GM18873 (cell line): ENCODE results near the gene CRYBG1.
A peak's percentile ranks its signal among the peaks of the same experiment; 100 is the strongest.
"Not testable (repeated sequence)": the region's sequence is repeated elsewhere in the genome, so short reads cannot be mapped to it uniquely, and the experiment has no call there.

ENCODE experiments used
- ATAC-seq: cut with Tn5 transposase; IDR thresholded peaks from one replicate; pipeline ENCODE4 v1.9.1; 2021; ENCODE audit warnings: mild to moderate bottlenecking, moderate library complexity, moderate number of reproducible peaks; ENCODE audit not compliant: unreplicated experiment, low FRiP score

CRYBG1 gene

GRCh38 chr6:106572436-106572835 lies 211.9 kb downstream of the CRYBG1 start:
- no peak for ATAC-seq

- ATAC-seq, result no peak
These were observed 212.5 kb downstream of the CRYBG1 start for GRCh38 chr6:106572875-106573585.

- no peak for ATAC-seq
These were observed 214.4 kb downstream of the CRYBG1 start for GRCh38 chr6:106574741-106575458.

GRCh38 chr6:106579281-106579680 lies 218.8 kb downstream of the CRYBG1 start:
- no peak for ATAC-seq

GRCh38 chr6:106581468-106581867 lies 221.0 kb downstream of the CRYBG1 start:
- no peak for ATAC-seq

GRCh38 chr6:106586815-106587415 lies 226.4 kb downstream of the CRYBG1 start:
- ATAC-seq, result no peak

- ATAC-seq, result not testable (repeated sequence)
These were observed 228.4 kb downstream of the CRYBG1 start for GRCh38 chr6:106588937-106589336.

- no peak for ATAC-seq
These were observed 230.8 kb downstream of the CRYBG1 start for GRCh38 chr6:106591111-106591825.

- no peak for ATAC-seq
These were observed 238.9 kb downstream of the CRYBG1 start for GRCh38 chr6:106599440-106599839.

GRCh38 chr6:106600329-106600728 lies 239.8 kb downstream of the CRYBG1 start:
- ATAC-seq, result no peak

- peak; percentile 53 for ATAC-seq
These were observed 247.7 kb downstream of the CRYBG1 start for GRCh38 chr6:106608080-106608668.

GRCh38 chr6:106609699-106610098 lies 249.2 kb downstream of the CRYBG1 start:
- ATAC-seq, result no peak

GRCh38 chr6:106611030-106611429 lies 250.5 kb downstream of the CRYBG1 start:
- no peak for ATAC-seq

GRCh38 chr6:106612671-106613416 lies 252.3 kb downstream of the CRYBG1 start:
- ATAC-seq, result no peak

- no peak for ATAC-seq
These were observed 253.1 kb downstream of the CRYBG1 start for GRCh38 chr6:106613590-106613989.

- ATAC-seq, result no peak
These were observed 253.6 kb downstream of the CRYBG1 start for GRCh38 chr6:106614166-106614565.

- no peak for ATAC-seq
These were observed 254.2 kb downstream of the CRYBG1 start for GRCh38 chr6:106614592-106615257.

- no peak for ATAC-seq
These were observed 256.8 kb downstream of the CRYBG1 start for GRCh38 chr6:106617302-106617701.

- ATAC-seq, result no peak
These were observed 257.3 kb downstream of the CRYBG1 start for GRCh38 chr6:106617857-106618256.
